ENCODE measurements around the gene RNU6-1.

DNA sequence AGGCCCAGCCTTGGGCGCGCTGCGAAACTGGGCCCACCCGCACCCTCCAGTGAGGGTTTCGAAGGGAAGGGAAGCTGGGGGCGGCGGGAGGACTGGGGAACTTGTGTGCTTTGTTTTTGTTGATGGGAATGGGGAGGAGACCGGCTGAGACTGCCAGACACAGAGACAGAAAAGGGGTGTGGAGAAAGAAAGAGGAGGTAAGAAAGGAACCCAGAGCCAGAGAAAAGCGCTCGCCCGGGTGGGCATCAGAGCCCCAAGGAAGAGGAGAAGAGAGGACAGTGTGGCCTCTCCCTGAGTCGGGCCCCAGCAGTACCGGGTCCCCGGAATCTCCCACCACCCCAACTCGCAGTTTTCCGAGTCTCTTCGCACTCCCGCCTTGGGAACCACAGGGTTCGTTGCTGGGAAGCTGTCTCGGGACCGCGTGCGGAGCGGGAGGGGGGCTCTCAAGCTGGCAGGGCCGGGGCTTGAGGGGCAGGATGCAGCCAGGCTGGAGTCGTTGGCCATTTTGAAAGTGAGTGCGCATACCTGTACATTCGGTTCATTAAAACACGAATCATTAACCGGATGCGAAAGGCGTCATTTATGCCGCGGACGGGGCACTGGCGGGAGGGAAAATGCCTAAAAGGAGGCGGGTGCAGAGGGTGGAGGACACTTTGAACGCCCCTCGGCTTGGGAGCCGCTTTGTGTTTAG lies 11.4 kb downstream of the RNU6-1 start:
- TF ChIP-seq, protein P1, sequence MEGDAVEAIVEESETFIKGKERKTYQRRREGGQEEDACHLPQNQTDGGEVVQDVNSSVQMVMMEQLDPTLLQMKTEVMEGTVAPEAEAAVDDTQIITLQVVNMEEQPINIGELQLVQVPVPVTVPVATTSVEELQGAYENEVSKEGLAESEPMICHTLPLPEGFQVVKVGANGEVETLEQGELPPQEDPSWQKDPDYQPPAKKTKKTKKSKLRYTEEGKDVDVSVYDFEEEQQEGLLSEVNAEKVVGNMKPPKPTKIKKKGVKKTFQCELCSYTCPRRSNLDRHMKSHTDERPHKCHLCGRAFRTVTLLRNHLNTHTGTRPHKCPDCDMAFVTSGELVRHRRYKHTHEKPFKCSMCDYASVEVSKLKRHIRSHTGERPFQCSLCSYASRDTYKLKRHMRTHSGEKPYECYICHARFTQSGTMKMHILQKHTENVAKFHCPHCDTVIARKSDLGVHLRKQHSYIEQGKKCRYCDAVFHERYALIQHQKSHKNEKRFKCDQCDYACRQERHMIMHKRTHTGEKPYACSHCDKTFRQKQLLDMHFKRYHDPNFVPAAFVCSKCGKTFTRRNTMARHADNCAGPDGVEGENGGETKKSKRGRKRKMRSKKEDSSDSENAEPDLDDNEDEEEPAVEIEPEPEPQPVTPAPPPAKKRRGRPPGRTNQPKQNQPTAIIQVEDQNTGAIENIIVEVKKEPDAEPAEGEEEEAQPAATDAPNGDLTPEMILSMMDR (IDR thresholded peaks at IDR 0.05): no peak
- no peak for TF ChIP-seq IRF2 (CRISPR knock-in tag; IDR thresholded peaks at IDR 0.05; ENCODE audit: borderline replicate concordance, low read depth)
- no peak for TF ChIP-seq ETV6 (CRISPR knock-in tag; IDR thresholded peaks at IDR 0.05)
- TF ChIP-seq FOXK1 (CRISPR knock-in tag; IDR thresholded peaks at IDR 0.05): no peak
- TF ChIP-seq MXD4 (CRISPR knock-in tag; IDR thresholded peaks at IDR 0.05; ENCODE audit: borderline replicate concordance): no peak
- no peak for TF ChIP-seq PRRX2 (CRISPR knock-in tag; IDR thresholded peaks at IDR 0.05)
- TF ChIP-seq ZNF219 (CRISPR knock-in tag; IDR thresholded peaks at IDR 0.05; ENCODE audit: borderline replicate concordance): no peak
- no peak for TF ChIP-seq CREB1 (CRISPR knock-in tag; IDR thresholded peaks at IDR 0.05)
- TF ChIP-seq NR1H2 (CRISPR knock-in tag; IDR thresholded peaks at IDR 0.05): no peak
- no peak for TF ChIP-seq TEAD4 (CRISPR knock-in tag; IDR thresholded peaks at IDR 0.05)
